GM15510 (cell line): ENCODE data around the gene RABGGTA.

ENCODE experiments used
- POLR2A ChIP-seq: IDR thresholded peaks from 3 replicates; pipeline ENCODE4 v1.6.1; 2011; ENCODE audit warnings: borderline replicate concordance; ENCODE audit not compliant: insufficient read length; ENCODE audit errors: extremely low read depth

The RABGGTA gene

GRCh38 chr14:24261256-24261968 is 10.0 kb downstream of the RABGGTA start:
- no peak for TF ChIP-seq POLR2A

GRCh38 chr14:24260780-24261157 is 10.6 kb downstream of the RABGGTA start:
- TF ChIP-seq POLR2A = no peak

GRCh38 chr14:24260026-24260779 is 11.2 kb downstream of the RABGGTA start:
- TF ChIP-seq POLR2A = no peak

GRCh38 chr14:24259282-24260025 is 11.9 kb downstream of the RABGGTA start:
- no peak for TF ChIP-seq POLR2A

- TF ChIP-seq POLR2A = no peak
These were observed 12.7 kb downstream of the RABGGTA start for GRCh38 chr14:24258548-24259265.

GRCh38 chr14:24258119-24258518 is 13.3 kb downstream of the RABGGTA start:
- TF ChIP-seq POLR2A = no peak

- no peak for TF ChIP-seq POLR2A
These were observed 14.4 kb downstream of the RABGGTA start for GRCh38 chr14:24256960-24257359.

- no peak for TF ChIP-seq POLR2A
These were observed 15.3 kb downstream of the RABGGTA start for GRCh38 chr14:24255931-24256711.

GRCh38 chr14:24255438-24255837 is 16.0 kb downstream of the RABGGTA start:
- no peak for TF ChIP-seq POLR2A

- TF ChIP-seq POLR2A = no peak
These were observed 16.6 kb downstream of the RABGGTA start for GRCh38 chr14:24254630-24255392.

- TF ChIP-seq POLR2A = no peak
These were observed 17.5 kb downstream of the RABGGTA start for GRCh38 chr14:24253936-24254335.

- no peak for TF ChIP-seq POLR2A
These were observed 18.9 kb downstream of the RABGGTA start for GRCh38 chr14:24252289-24253124.
